Anterior cingulate cortex (tissue), 58 donors: ENCODE results near the gene LMTK2.

Experiments used
- DNase-seq, 58 donors: peaks; one replicate each; lab custom pipeline; 2025; lab: John Stamatoyannopoulos, UW

Gene LMTK2

GRCh38 chr7:98196706-98197605, 90.3 kb downstream of the LMTK2 start:
- DNase-seq, result peak in 4 of 58 donors; percentile 21 to 55 (median 28)

- no peak for DNase-seq
Measured at GRCh38 chr7:98199131-98199530, 92.5 kb downstream of the LMTK2 start.

GRCh38 chr7:98200364-98200763, 93.7 kb downstream of the LMTK2 start:
- no peak for DNase-seq

- no peak for DNase-seq
Measured at GRCh38 chr7:98202367-98203195, 95.9 kb downstream of the LMTK2 start.

- no peak for DNase-seq
Measured at GRCh38 chr7:98203261-98203963, 96.8 kb downstream of the LMTK2 start.

- no peak for DNase-seq
Measured at GRCh38 chr7:98203964-98204605, 97.4 kb downstream of the LMTK2 start.

GRCh38 chr7:98204670-98205069, 98.0 kb downstream of the LMTK2 start:
- DNase-seq, result no peak

GRCh38 chr7:98205162-98205845, 98.6 kb downstream of the LMTK2 start:
- no peak for DNase-seq

GRCh38 chr7:98206451-98207330, 100.0 kb downstream of the LMTK2 start:
- DNase-seq, result no peak

GRCh38 chr7:98209166-98209920, 102.7 kb downstream of the LMTK2 start:
- DNase-seq, result no peak

- DNase-seq, result peak in 14 of 58 donors; percentile 11 to 59 (median 24)
Measured at GRCh38 chr7:98210513-98211220, 104.0 kb downstream of the LMTK2 start.

GRCh38 chr7:98211221-98211675, 104.6 kb downstream of the LMTK2 start, which contains the start of gene BHLHA15:
TSS of gene BHLHA15 (plus strand) at chr7:98211439. CDS start at chr7:98212310, 871 bp downstream.
- peak in 1 of 58 donors; percentile 19 for DNase-seq

GRCh38 chr7:98211676-98212531, 105.2 kb downstream of the LMTK2 start:
- DNase-seq, result peak in 1 of 58 donors; percentile 48

GRCh38 chr7:98212532-98213041, 105.9 kb downstream of the LMTK2 start:
- no peak for DNase-seq

GRCh38 chr7:98213296-98213887, 106.7 kb downstream of the LMTK2 start:
- DNase-seq, result no peak
